SK-N-SH (cell line): ENCODE results near the gene SLC26A2. TPM values are rescaled to one million over a fixed set of nuclear protein-coding genes. Genes with fewer than 3 reads are reported as not detected.

ENCODE experiments used
- CHD2 ChIP-seq: fragments of 150-350 bp; IDR thresholded peaks from 2 replicates; pipeline ENCODE4 v1.6.1; 2018; ENCODE audit warnings: low read length; ENCODE audit not compliant: partially characterized antibody
- EZH2phosphoT487 ChIP-seq: fragments of 200-600 bp; sonication (generic); IDR thresholded peaks from 2 replicates; pipeline ENCODE4 v1.6.1; 2017; ENCODE audit warnings: low read depth, mixed run types, mild to moderate bottlenecking, antibody characterized with exemption, moderate library complexity, borderline replicate concordance
- FOSL2 ChIP-seq: IDR thresholded peaks from 2 replicates; pipeline ENCODE4 v1.4.0; 2012; ENCODE audit warnings: low read depth, mild to moderate bottlenecking, moderate library complexity, borderline replicate concordance
- GABPA ChIP-seq: IDR thresholded peaks from 2 replicates; pipeline ENCODE4 v1.4.0; 2012; ENCODE audit warnings: low read depth, mild to moderate bottlenecking
- MEF2A ChIP-seq: IDR thresholded peaks from 2 replicates; pipeline ENCODE4 v1.4.0; 2012; ENCODE audit warnings: low read depth, borderline replicate concordance
- MXI1 ChIP-seq: IDR thresholded peaks from 2 replicates; pipeline ENCODE4 v1.6.1; 2012; ENCODE audit warnings: mild to moderate bottlenecking, low read depth, low read length, improper control_type of control experiment
- NRF1 ChIP-seq: IDR thresholded peaks from 2 replicates; pipeline ENCODE4 v1.6.1; 2012; ENCODE audit warnings: low read depth, mild to moderate bottlenecking, low read length
- POLR2AphosphoS5 ChIP-seq: IDR thresholded peaks from 2 replicates; pipeline ENCODE4 v1.6.1; 2012; ENCODE audit warnings: low read depth, low read length
- RAD21 ChIP-seq: IDR thresholded peaks from 2 replicates; pipeline ENCODE4 v1.6.1; 2012; ENCODE audit warnings: mild to moderate bottlenecking, low read length
- TAF1 ChIP-seq: IDR thresholded peaks from 2 replicates; pipeline ENCODE4 v1.6.1; 2012; ENCODE audit warnings: low read depth, mild to moderate bottlenecking, low read length, moderate library complexity, borderline replicate concordance
- TCF12 ChIP-seq: IDR thresholded peaks from 2 replicates; pipeline ENCODE4 v1.4.0; 2012
- YY1 ChIP-seq: IDR thresholded peaks from 2 replicates; pipeline ENCODE4 v1.4.0; 2012; ENCODE audit warnings: low read depth, mild to moderate bottlenecking
- polyA plus RNA-seq, 3 experiments: library from polyadenylated mRNA; depleted of rRNA; stranded (reverse); fragments of >200 nt; gene quantifications; 2 replicates each; pipeline ENCODE4 v1.2.3, GENCODE V29; 2012
- TF ChIP-seq, protein P1 (sequence below): IDR thresholded peaks from 2 replicates; pipeline ENCODE4 v1.6.1; 2012; ENCODE audit warnings: mild to moderate bottlenecking, low read depth, low read length, moderate library complexity
- TF ChIP-seq, protein P2 (sequence below): fragments of 200-600 bp; sonication (generic); IDR thresholded peaks from 2 replicates; pipeline ENCODE4 v1.6.1; 2017; ENCODE audit warnings: antibody characterized with exemption, mild to moderate bottlenecking, moderate library complexity
- TF ChIP-seq, protein P3 (sequence below): fragments of 150-350 bp; IDR thresholded peaks from 2 replicates; pipeline ENCODE4 v1.6.1; 2016; ENCODE audit warnings: mild to moderate bottlenecking, low read depth, low read length
- TF ChIP-seq, protein P4 (sequence below): fragments of 150-350 bp; IDR thresholded peaks from 2 replicates; pipeline ENCODE4 v1.6.1; 2017; ENCODE audit warnings: antibody characterized with exemption, low read length, low read depth, borderline replicate concordance
- TF ChIP-seq, protein P5 (sequence below): IDR thresholded peaks from 2 replicates; pipeline ENCODE4 v1.4.0; 2012; ENCODE audit warnings: low read depth

SLC26A2 gene
- polyA plus RNA-seq, 1 of the 3 experiments (the other 2 are of a cell fraction) = 1.3 TPM

DNA sequence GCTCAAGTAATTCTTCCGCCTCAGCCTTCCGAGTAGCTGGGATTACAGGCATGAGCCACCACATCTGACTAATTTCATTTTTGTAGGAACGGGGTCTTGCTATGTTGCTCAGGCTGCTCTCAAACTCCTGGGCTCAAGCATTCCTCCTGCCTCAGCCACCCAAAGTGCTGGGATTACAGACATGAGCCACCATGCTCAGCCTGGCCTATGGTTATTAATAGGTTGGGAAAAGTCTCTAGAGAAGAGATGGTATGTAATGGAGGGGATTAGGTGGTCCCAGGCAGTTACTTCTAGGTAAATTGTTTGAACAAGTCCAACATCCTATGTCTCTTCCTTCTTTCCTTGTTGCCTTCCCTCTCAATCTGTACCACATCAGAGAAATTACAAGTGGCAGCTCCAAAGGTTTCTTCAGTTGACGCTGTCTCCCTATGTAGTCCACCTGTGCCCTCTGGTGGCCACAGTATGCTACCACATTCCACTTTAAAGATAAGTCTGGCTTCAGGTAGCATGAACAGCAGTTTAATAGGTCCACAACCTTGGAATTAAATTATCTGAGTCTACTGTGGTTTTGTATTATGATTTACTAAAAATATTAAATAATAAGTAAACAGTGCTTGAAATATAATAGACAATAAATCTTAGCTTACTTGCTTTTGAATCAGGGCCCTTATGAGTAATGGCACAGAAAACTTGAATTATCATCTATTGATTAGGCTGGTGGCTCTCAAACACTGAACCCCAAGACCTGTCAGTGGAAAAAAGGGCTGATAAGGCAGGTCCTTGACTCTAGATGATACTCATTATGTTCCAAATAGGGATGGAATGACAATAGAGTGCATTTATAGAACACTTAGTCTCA is 30.2 kb downstream of the SLC26A2 start (continued):
- TF ChIP-seq, protein P1, sequence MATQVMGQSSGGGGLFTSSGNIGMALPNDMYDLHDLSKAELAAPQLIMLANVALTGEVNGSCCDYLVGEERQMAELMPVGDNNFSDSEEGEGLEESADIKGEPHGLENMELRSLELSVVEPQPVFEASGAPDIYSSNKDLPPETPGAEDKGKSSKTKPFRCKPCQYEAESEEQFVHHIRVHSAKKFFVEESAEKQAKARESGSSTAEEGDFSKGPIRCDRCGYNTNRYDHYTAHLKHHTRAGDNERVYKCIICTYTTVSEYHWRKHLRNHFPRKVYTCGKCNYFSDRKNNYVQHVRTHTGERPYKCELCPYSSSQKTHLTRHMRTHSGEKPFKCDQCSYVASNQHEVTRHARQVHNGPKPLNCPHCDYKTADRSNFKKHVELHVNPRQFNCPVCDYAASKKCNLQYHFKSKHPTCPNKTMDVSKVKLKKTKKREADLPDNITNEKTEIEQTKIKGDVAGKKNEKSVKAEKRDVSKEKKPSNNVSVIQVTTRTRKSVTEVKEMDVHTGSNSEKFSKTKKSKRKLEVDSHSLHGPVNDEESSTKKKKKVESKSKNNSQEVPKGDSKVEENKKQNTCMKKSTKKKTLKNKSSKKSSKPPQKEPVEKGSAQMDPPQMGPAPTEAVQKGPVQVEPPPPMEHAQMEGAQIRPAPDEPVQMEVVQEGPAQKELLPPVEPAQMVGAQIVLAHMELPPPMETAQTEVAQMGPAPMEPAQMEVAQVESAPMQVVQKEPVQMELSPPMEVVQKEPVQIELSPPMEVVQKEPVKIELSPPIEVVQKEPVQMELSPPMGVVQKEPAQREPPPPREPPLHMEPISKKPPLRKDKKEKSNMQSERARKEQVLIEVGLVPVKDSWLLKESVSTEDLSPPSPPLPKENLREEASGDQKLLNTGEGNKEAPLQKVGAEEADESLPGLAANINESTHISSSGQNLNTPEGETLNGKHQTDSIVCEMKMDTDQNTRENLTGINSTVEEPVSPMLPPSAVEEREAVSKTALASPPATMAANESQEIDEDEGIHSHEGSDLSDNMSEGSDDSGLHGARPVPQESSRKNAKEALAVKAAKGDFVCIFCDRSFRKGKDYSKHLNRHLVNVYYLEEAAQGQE = no peak
- no peak for TF ChIP-seq GABPA
- TF ChIP-seq, protein P2, sequence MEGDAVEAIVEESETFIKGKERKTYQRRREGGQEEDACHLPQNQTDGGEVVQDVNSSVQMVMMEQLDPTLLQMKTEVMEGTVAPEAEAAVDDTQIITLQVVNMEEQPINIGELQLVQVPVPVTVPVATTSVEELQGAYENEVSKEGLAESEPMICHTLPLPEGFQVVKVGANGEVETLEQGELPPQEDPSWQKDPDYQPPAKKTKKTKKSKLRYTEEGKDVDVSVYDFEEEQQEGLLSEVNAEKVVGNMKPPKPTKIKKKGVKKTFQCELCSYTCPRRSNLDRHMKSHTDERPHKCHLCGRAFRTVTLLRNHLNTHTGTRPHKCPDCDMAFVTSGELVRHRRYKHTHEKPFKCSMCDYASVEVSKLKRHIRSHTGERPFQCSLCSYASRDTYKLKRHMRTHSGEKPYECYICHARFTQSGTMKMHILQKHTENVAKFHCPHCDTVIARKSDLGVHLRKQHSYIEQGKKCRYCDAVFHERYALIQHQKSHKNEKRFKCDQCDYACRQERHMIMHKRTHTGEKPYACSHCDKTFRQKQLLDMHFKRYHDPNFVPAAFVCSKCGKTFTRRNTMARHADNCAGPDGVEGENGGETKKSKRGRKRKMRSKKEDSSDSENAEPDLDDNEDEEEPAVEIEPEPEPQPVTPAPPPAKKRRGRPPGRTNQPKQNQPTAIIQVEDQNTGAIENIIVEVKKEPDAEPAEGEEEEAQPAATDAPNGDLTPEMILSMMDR = peak; percentile 96
- TF ChIP-seq TAF1 = no peak
- peak; percentile 42; the same call in 1 of the 2 replicates for TF ChIP-seq POLR2AphosphoS5
- TF ChIP-seq, protein P3, sequence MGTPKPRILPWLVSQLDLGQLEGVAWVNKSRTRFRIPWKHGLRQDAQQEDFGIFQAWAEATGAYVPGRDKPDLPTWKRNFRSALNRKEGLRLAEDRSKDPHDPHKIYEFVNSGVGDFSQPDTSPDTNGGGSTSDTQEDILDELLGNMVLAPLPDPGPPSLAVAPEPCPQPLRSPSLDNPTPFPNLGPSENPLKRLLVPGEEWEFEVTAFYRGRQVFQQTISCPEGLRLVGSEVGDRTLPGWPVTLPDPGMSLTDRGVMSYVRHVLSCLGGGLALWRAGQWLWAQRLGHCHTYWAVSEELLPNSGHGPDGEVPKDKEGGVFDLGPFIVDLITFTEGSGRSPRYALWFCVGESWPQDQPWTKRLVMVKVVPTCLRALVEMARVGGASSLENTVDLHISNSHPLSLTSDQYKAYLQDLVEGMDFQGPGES = no peak
- no peak for TF ChIP-seq EZH2phosphoT487
- TF ChIP-seq CHD2 = peak; percentile 29
- TF ChIP-seq, protein P4, sequence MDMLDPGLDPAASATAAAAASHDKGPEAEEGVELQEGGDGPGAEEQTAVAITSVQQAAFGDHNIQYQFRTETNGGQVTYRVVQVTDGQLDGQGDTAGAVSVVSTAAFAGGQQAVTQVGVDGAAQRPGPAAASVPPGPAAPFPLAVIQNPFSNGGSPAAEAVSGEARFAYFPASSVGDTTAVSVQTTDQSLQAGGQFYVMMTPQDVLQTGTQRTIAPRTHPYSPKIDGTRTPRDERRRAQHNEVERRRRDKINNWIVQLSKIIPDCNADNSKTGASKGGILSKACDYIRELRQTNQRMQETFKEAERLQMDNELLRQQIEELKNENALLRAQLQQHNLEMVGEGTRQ = no peak
- TF ChIP-seq YY1 = no peak
- no peak; the same call in 1 of the 2 replicates for TF ChIP-seq NRF1
- no peak for TF ChIP-seq MEF2A
- no peak for TF ChIP-seq FOSL2
- peak; percentile 85 for TF ChIP-seq TCF12
- no peak for TF ChIP-seq MXI1
- TF ChIP-seq RAD21 = peak; percentile 98
- TF ChIP-seq, protein P5, sequence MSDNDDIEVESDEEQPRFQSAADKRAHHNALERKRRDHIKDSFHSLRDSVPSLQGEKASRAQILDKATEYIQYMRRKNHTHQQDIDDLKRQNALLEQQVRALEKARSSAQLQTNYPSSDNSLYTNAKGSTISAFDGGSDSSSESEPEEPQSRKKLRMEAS = no peak
